ENCODE measurements around the gene DNHD1. TPM values are rescaled to one million over a fixed set of nuclear protein-coding genes. Genes with fewer than 3 reads are reported as not detected.

DNHD1 gene
- total and polyA plus RNA-seq, 2 of the 13 experiments (the other 11 are each of a cell fraction or from before 2014, with no cell fraction given), result 2.7 to 9.3 TPM

DNA sequence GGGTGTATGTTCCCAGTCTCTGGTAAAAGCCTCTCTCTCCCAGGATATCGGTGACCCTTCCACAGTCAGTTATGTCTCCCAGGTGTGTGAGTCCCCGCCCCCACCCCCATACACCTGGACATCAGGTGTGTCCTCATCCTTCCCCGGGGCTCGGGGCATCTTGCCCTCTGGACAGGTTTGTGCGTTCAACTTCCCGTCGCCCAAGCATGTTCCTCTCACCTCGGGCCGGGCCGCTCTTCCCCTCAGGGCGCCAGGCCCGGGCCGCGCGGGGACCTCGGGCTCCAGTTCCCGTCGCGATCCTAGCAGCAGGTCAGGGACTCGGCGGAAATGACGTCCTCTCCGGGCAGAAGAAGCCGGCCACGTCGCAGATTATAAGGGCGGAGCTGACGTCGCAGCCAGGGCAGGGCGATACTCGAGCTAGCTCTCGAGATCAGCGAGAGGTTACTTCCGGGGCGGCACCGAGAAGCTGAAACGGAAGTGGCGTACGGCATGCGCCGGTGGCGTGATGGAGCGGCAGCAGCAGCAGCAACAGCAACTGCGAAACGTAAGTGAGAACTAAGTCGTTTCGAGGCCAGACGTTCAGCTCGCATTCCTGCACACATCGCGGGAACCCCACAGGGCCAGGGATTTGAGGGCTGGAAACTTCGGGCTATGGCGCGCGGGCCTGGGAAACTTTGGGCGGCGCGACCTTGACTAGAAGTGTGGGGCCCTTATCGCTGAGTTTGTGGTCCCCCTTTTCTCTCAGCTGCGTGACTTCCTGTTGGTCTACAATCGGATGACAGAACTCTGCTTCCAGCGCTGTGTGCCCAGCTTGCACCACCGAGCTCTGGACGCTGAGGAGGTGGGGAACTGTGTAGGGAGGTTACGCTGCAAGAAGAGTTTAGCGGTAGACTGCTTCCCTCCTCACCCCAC lies 15.8 kb upstream of the DNHD1 start, which contains the start of the genes ARFIP2 and TIMM10B (continued):
- TF ChIP-seq, protein P1, sequence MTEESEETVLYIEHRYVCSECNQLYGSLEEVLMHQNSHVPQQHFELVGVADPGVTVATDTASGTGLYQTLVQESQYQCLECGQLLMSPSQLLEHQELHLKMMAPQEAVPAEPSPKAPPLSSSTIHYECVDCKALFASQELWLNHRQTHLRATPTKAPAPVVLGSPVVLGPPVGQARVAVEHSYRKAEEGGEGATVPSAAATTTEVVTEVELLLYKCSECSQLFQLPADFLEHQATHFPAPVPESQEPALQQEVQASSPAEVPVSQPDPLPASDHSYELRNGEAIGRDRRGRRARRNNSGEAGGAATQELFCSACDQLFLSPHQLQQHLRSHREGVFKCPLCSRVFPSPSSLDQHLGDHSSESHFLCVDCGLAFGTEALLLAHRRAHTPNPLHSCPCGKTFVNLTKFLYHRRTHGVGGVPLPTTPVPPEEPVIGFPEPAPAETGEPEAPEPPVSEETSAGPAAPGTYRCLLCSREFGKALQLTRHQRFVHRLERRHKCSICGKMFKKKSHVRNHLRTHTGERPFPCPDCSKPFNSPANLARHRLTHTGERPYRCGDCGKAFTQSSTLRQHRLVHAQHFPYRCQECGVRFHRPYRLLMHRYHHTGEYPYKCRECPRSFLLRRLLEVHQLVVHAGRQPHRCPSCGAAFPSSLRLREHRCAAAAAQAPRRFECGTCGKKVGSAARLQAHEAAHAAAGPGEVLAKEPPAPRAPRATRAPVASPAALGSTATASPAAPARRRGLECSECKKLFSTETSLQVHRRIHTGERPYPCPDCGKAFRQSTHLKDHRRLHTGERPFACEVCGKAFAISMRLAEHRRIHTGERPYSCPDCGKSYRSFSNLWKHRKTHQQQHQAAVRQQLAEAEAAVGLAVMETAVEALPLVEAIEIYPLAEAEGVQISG (CRISPR knock-in tag; IDR thresholded peaks at IDR 0.05), result peak; percentile 97
- peak; percentile 39; the same call in 1 of the 2 replicates for TF ChIP-seq MIXL1 (CRISPR knock-in tag; IDR thresholded peaks at IDR 0.05)
- TF ChIP-seq, protein P2, sequence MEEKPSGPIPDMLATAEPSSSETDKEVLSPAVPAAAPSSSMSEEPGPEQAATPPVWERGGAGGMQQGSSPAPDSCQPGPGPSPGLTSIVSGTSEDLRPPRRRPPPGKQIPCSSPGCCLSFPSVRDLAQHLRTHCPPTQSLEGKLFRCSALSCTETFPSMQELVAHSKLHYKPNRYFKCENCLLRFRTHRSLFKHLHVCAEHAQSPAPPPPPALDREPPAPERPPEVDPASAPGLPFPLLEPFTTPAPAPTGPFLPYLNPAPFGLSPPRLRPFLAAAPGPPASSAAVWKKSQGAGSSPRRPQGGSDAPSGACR (CRISPR knock-in tag; IDR thresholded peaks at IDR 0.05), result no peak; the same call in 1 of the 2 replicates
- TF ChIP-seq, protein P3, sequence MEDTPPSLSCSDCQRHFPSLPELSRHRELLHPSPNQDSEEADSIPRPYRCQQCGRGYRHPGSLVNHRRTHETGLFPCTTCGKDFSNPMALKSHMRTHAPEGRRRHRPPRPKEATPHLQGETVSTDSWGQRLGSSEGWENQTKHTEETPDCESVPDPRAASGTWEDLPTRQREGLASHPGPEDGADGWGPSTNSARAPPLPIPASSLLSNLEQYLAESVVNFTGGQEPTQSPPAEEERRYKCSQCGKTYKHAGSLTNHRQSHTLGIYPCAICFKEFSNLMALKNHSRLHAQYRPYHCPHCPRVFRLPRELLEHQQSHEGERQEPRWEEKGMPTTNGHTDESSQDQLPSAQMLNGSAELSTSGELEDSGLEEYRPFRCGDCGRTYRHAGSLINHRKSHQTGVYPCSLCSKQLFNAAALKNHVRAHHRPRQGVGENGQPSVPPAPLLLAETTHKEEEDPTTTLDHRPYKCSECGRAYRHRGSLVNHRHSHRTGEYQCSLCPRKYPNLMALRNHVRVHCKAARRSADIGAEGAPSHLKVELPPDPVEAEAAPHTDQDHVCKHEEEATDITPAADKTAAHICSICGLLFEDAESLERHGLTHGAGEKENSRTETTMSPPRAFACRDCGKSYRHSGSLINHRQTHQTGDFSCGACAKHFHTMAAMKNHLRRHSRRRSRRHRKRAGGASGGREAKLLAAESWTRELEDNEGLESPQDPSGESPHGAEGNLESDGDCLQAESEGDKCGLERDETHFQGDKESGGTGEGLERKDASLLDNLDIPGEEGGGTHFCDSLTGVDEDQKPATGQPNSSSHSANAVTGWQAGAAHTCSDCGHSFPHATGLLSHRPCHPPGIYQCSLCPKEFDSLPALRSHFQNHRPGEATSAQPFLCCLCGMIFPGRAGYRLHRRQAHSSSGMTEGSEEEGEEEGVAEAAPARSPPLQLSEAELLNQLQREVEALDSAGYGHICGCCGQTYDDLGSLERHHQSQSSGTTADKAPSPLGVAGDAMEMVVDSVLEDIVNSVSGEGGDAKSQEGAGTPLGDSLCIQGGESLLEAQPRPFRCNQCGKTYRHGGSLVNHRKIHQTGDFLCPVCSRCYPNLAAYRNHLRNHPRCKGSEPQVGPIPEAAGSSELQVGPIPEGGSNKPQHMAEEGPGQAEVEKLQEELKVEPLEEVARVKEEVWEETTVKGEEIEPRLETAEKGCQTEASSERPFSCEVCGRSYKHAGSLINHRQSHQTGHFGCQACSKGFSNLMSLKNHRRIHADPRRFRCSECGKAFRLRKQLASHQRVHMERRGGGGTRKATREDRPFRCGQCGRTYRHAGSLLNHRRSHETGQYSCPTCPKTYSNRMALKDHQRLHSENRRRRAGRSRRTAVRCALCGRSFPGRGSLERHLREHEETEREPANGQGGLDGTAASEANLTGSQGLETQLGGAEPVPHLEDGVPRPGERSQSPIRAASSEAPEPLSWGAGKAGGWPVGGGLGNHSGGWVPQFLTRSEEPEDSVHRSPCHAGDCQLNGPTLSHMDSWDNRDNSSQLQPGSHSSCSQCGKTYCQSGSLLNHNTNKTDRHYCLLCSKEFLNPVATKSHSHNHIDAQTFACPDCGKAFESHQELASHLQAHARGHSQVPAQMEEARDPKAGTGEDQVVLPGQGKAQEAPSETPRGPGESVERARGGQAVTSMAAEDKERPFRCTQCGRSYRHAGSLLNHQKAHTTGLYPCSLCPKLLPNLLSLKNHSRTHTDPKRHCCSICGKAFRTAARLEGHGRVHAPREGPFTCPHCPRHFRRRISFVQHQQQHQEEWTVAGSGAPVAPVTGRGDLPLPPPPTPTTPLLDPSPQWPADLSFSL (CRISPR knock-in tag; IDR thresholded peaks at IDR 0.05), result no peak
- no peak for TF ChIP-seq MAZ (IDR thresholded peaks at IDR 0.05; ENCODE audit: borderline replicate concordance, low read depth, low read length)
- TF ChIP-seq MAZ (CRISPR knock-in tag; IDR thresholded peaks at IDR 0.05; ENCODE audit: low read depth), result peak; percentile 67
- TF ChIP-seq ZSCAN29 (CRISPR knock-in tag; conservative IDR thresholded peaks at IDR 0.05), result no peak
- TF ChIP-seq, protein P4, sequence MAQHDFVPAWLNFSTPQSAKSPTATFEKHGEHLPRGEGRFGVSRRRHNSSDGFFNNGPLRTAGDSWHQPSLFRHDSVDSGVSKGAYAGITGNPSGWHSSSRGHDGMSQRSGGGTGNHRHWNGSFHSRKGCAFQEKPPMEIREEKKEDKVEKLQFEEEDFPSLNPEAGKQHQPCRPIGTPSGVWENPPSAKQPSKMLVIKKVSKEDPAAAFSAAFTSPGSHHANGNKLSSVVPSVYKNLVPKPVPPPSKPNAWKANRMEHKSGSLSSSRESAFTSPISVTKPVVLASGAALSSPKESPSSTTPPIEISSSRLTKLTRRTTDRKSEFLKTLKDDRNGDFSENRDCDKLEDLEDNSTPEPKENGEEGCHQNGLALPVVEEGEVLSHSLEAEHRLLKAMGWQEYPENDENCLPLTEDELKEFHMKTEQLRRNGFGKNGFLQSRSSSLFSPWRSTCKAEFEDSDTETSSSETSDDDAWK (CRISPR knock-in tag; IDR thresholded peaks at IDR 0.05), result no peak
- TF ChIP-seq ZNF614 (CRISPR knock-in tag; IDR thresholded peaks at IDR 0.05; ENCODE audit: borderline replicate concordance), result peak; percentile 93
- TF ChIP-seq, protein P5, sequence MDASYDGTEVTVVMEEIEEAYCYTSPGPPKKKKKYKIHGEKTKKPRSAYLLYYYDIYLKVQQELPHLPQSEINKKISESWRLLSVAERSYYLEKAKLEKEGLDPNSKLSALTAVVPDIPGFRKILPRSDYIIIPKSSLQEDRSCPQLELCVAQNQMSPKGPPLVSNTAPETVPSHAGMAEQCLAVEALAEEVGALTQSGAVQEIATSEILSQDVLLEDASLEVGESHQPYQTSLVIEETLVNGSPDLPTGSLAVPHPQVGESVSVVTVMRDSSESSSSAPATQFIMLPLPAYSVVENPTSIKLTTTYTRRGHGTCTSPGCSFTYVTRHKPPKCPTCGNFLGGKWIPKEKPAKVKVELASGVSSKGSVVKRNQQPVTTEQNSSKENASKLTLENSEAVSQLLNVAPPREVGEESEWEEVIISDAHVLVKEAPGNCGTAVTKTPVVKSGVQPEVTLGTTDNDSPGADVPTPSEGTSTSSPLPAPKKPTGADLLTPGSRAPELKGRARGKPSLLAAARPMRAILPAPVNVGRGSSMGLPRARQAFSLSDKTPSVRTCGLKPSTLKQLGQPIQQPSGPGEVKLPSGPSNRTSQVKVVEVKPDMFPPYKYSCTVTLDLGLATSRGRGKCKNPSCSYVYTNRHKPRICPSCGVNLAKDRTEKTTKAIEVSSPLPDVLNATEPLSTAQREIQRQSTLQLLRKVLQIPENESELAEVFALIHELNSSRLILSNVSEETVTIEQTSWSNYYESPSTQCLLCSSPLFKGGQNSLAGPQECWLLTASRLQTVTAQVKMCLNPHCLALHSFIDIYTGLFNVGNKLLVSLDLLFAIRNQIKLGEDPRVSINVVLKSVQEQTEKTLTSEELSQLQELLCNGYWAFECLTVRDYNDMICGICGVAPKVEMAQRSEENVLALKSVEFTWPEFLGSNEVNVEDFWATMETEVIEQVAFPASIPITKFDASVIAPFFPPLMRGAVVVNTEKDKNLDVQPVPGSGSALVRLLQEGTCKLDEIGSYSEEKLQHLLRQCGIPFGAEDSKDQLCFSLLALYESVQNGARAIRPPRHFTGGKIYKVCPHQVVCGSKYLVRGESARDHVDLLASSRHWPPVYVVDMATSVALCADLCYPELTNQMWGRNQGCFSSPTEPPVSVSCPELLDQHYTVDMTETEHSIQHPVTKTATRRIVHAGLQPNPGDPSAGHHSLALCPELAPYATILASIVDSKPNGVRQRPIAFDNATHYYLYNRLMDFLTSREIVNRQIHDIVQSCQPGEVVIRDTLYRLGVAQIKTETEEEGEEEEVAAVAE (CRISPR knock-in tag; IDR thresholded peaks at IDR 0.05; ENCODE audit: borderline replicate concordance), result no peak; the same call in 1 of the 2 replicates

Data from HepG2 (cell line).